H9 (cell line): Measurements from ENCODE around the gene PON2. TPM values are rescaled to one million over a fixed set of nuclear protein-coding genes. Genes with fewer than 3 reads are reported as not detected.
"Not testable (repeated sequence)": the region's sequence is repeated elsewhere in the genome, so short reads cannot be mapped to it uniquely, and the experiment has no call there.

Source experiments
- DNase-seq: peaks from one replicate; pipeline ENCODE4 v3.0.0-alpha.2; 2017
- H2AFZ ChIP-seq: one replicate; pipeline ENCODE4 v1.6.1; 2013; ENCODE audit warnings: mild to moderate bottlenecking, low read length, control low read depth, moderate library complexity
- H2AK5ac ChIP-seq: 2 replicates; pipeline ENCODE4 v1.6.1; 2013; ENCODE audit warnings: low read length, control low read depth, mixed read lengths; ENCODE audit not compliant: insufficient read length
- H2BK120ac ChIP-seq: one replicate; pipeline ENCODE4 v1.6.1; 2013; ENCODE audit warnings: low read depth, mild to moderate bottlenecking, low read length, control low read depth, inconsistent platforms; ENCODE audit not compliant: poor library complexity, severe bottlenecking
- H2BK12ac ChIP-seq: 2 replicates; pipeline ENCODE4 v1.6.1; 2013; ENCODE audit warnings: low read length, control low read depth, mixed read lengths, low read depth; ENCODE audit not compliant: insufficient read length
- H2BK15ac ChIP-seq: 2 replicates; pipeline ENCODE4 v1.6.1; 2013; ENCODE audit warnings: low read depth, low read length, control low read depth
- H2BK20ac ChIP-seq: one replicate; pipeline ENCODE4 v1.6.1; 2013; ENCODE audit warnings: low read depth, mild to moderate bottlenecking, low read length, control low read depth, inconsistent platforms; ENCODE audit not compliant: poor library complexity, severe bottlenecking
- H2BK5ac ChIP-seq: 2 replicates; pipeline ENCODE4 v1.6.1; 2013; ENCODE audit warnings: low read length, control low read depth, mixed read lengths; ENCODE audit not compliant: insufficient read length
- H3K14ac ChIP-seq: 2 replicates; pipeline ENCODE4 v1.6.1; 2013; ENCODE audit warnings: low read length, control low read depth; ENCODE audit not compliant: insufficient read depth
- H3K18ac ChIP-seq: 2 replicates; pipeline ENCODE4 v1.6.1; 2013; ENCODE audit warnings: low read depth, mild to moderate bottlenecking, mixed read lengths, low read length, control low read depth; ENCODE audit not compliant: insufficient read length
- H3K23ac ChIP-seq: 2 replicates; pipeline ENCODE4 v1.6.1; 2013; ENCODE audit warnings: low read length, control low read depth, mixed read lengths, low read depth; ENCODE audit not compliant: insufficient read length
- H3K23me2 ChIP-seq: 2 replicates; pipeline ENCODE4 v1.6.1; 2013; ENCODE audit warnings: low read depth, mild to moderate bottlenecking, mixed read lengths, low read length, control low read depth; ENCODE audit not compliant: insufficient read length, poor library complexity, severe bottlenecking
- H3K27ac ChIP-seq: 2 replicates; pipeline ENCODE4 v1.5.1; 2013; ENCODE audit warnings: low read length, control low read depth, mixed read lengths, low read depth; ENCODE audit not compliant: insufficient read length
- H3K27me3 ChIP-seq: 2 replicates; pipeline ENCODE4 v1.6.1; 2013; ENCODE audit warnings: low read length, control low read depth, inconsistent platforms; ENCODE audit not compliant: insufficient read depth
- H3K4ac ChIP-seq: 2 replicates; pipeline ENCODE4 v1.6.1; 2013; ENCODE audit warnings: low read depth, mild to moderate bottlenecking, control low read depth, inconsistent platforms, low read length, moderate library complexity
- H3K4me1 ChIP-seq: 2 replicates; pipeline ENCODE4 v1.6.1; 2013; ENCODE audit warnings: low read length, control low read depth, inconsistent platforms; ENCODE audit not compliant: insufficient read depth
- H3K4me2 ChIP-seq: 2 replicates; pipeline ENCODE4 v1.6.1; 2013; ENCODE audit warnings: low read length, control low read depth, mixed read lengths; ENCODE audit not compliant: insufficient read length, insufficient read depth
- H3K56ac ChIP-seq: 2 replicates; pipeline ENCODE4 v1.6.1; 2013; ENCODE audit warnings: low read depth, mild to moderate bottlenecking, mixed read lengths, low read length, control low read depth; ENCODE audit not compliant: insufficient read length
- H3K79me1 ChIP-seq: 2 replicates; pipeline ENCODE4 v1.6.1; 2013; ENCODE audit warnings: low read depth, mild to moderate bottlenecking, moderate library complexity, low read length, control low read depth, inconsistent platforms; ENCODE audit not compliant: insufficient read depth, poor library complexity, severe bottlenecking
- H3K79me2 ChIP-seq: 2 replicates; pipeline ENCODE4 v1.6.1; 2013; ENCODE audit warnings: low read length, control low read depth, inconsistent platforms; ENCODE audit not compliant: insufficient read depth
- H3K9ac ChIP-seq: 2 replicates; pipeline ENCODE4 v1.6.1; 2013; ENCODE audit warnings: low read length, control low read depth, mixed read lengths; ENCODE audit not compliant: insufficient read length; ENCODE audit errors: extremely low read depth
- H3K9me3 ChIP-seq: one replicate; pipeline ENCODE4 v1.6.1; 2013; ENCODE audit warnings: low read depth, low read length, inconsistent platforms; ENCODE audit not compliant: control insufficient read depth
- H3T11ph ChIP-seq: one replicate; pipeline ENCODE4 v1.6.1; 2013; ENCODE audit warnings: mild to moderate bottlenecking, low read length, control low read depth, inconsistent platforms
- H4K20me1 ChIP-seq: one replicate; pipeline ENCODE4 v1.6.1; 2013; ENCODE audit not compliant: control insufficient read depth, insufficient read length, insufficient read depth
- H4K5ac ChIP-seq: 2 replicates; pipeline ENCODE4 v1.6.1; 2013; ENCODE audit warnings: low read depth, mild to moderate bottlenecking, mixed read lengths, low read length, control low read depth; ENCODE audit not compliant: insufficient read length
- H4K8ac ChIP-seq: replicated peaks from 2 replicates; pipeline ENCODE4 v1.6.1; 2013; ENCODE audit warnings: low read length, control low read depth, mixed read lengths, low read depth; ENCODE audit not compliant: insufficient read length
- H4K91ac ChIP-seq: 2 replicates; pipeline ENCODE4 v1.6.1; 2013; ENCODE audit warnings: low read depth, mild to moderate bottlenecking, moderate library complexity, mixed read lengths, low read length, control low read depth; ENCODE audit not compliant: insufficient read length
- H3K27ac Mint-ChIP-seq, 3 experiments: 2 replicates in 2 of 3; 3 replicates in 1 of 3; pipeline ENCODE4 v1.8.0; 2020 to 2021; ENCODE audit warnings: mixed read lengths in 3 of 3, mild to moderate bottlenecking in 1 of 3, moderate library complexity in 1 of 3
- H3K27me3 Mint-ChIP-seq: 2 replicates; pipeline ENCODE4 v1.8.0; 2021; ENCODE audit warnings: low read depth, mild to moderate bottlenecking, moderate library complexity, mixed read lengths
- H3K36me3 Mint-ChIP-seq, 3 experiments: 2 replicates in 2 of 3; 3 replicates in 1 of 3; pipeline ENCODE4 v1.8.0; 2020 to 2021; ENCODE audit warnings: low read depth in 3 of 3, mixed read lengths in 3 of 3; ENCODE audit not compliant: insufficient read depth in 1 of 3
- H3K4me1 Mint-ChIP-seq, 2 experiments: 2 replicates each; pipeline ENCODE4 v1.8.0; 2020; ENCODE audit warnings: mixed read lengths in 2 of 2
- H3K4me3 Mint-ChIP-seq, 2 experiments: 2 replicates in 1 of 2; 3 replicates in 1 of 2; pipeline ENCODE4 v1.8.0; 2020 to 2021; ENCODE audit warnings: mild to moderate bottlenecking in 2 of 2, mixed read lengths in 2 of 2, moderate library complexity in 1 of 2
- H3K9me3 Mint-ChIP-seq, 2 experiments: 2 replicates in 1 of 2; 3 replicates in 1 of 2; pipeline ENCODE4 v1.8.0; 2020; ENCODE audit warnings: mild to moderate bottlenecking in 2 of 2, mixed read lengths in 2 of 2, moderate library complexity in 1 of 2
- whole genome bisulfite sequencing: extraction: QIAGEN DNeasy Blood & Tissue Kit; methylation state at CpG from one replicate; pipeline ENCODE4 v1.1.7; 2013; ENCODE audit warnings: missing lambda C conversion rate, low lambda C conversion rate, mixed read lengths; ENCODE audit not compliant: insufficient read length; ENCODE audit errors: extremely low coverage; 5-methylcytosine and 5-hydroxymethylcytosine counted together
- total RNA-seq: library from RNA; stranded (reverse); gene quantifications from 2 replicates; pipeline ENCODE4 v1.2.1, GENCODE V29; 2021
- TF ChIP-seq, protein P1 (sequence below): fragments of 200-600 bp; sonication (generic); conservative IDR thresholded peaks from 3 replicates; pipeline ENCODE4 v1.8.0; 2021; ENCODE audit warnings: antibody characterized with exemption, mild to moderate bottlenecking

PON2 gene
- total RNA-seq, 1 experiment from 2014 or later = 26.7 TPM

DNA sequence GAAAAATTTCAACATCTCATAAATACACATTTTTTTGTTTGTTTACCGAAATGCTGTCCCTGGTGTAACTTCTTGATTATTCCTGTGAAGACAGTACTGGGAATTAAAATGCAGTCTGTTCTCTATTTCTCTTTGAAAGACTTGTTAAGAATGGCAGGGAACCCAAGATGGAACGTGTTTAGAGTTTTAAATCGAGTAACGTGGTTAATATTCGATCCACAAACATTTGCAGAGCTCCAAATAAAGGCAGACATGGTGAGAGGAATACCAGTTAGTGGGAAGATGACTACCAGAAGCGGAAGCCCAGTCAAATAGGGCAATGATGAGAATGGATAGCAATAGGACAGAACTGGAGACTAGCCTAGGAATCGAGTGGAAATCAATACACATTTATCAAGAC, 45.3 kb downstream of the PON2 start:
- no peak overlapping the region for H2BK120ac ChIP-seq
- H3K23ac ChIP-seq = no peak overlapping the region
- H3K9me3 Mint-ChIP-seq = peaks cover 14 to 15% of the 10 kb centered on the region in 2 experiments
- no peaks in the 10 kb centered on the region for H3K4me1 ChIP-seq
- H3T11ph ChIP-seq = no peak overlapping the region
- H4K91ac ChIP-seq = no peak overlapping the region
- no peaks in the 10 kb centered on the region for H3K79me2 ChIP-seq
- no peak overlapping the region for H3K14ac ChIP-seq
- H4K5ac ChIP-seq = no peak overlapping the region
- H2BK15ac ChIP-seq = no peak overlapping the region
- H2AFZ ChIP-seq = no peak overlapping the region
- H3K36me3 Mint-ChIP-seq = no peaks in the 10 kb centered on the region; a peak in 1 of 7 replicates
- H3K9ac ChIP-seq = no peak overlapping the region
- H3K27me3 ChIP-seq = no peaks in the 10 kb centered on the region
- no peak overlapping the region for H2BK12ac ChIP-seq
- H3K9me3 ChIP-seq = no peaks in the 10 kb centered on the region
- no peak overlapping the region for H3K4ac ChIP-seq
- no peak overlapping the region for H2BK5ac ChIP-seq
- DNase-seq = no peak
- H3K4me2 ChIP-seq = no peak overlapping the region
- no peak overlapping the region for H3K27ac ChIP-seq
- no peaks in the 10 kb centered on the region; the same call in 1 of the 2 replicates for H3K27me3 Mint-ChIP-seq
- H3K23me2 ChIP-seq = no peaks in the 10 kb centered on the region
- H4K8ac ChIP-seq = no peak overlapping the region
- no peak overlapping the region for H3K18ac ChIP-seq
- H3K4me3 Mint-ChIP-seq = no peak overlapping the region; a peak in 1 of 5 replicates
- TF ChIP-seq, protein P1, sequence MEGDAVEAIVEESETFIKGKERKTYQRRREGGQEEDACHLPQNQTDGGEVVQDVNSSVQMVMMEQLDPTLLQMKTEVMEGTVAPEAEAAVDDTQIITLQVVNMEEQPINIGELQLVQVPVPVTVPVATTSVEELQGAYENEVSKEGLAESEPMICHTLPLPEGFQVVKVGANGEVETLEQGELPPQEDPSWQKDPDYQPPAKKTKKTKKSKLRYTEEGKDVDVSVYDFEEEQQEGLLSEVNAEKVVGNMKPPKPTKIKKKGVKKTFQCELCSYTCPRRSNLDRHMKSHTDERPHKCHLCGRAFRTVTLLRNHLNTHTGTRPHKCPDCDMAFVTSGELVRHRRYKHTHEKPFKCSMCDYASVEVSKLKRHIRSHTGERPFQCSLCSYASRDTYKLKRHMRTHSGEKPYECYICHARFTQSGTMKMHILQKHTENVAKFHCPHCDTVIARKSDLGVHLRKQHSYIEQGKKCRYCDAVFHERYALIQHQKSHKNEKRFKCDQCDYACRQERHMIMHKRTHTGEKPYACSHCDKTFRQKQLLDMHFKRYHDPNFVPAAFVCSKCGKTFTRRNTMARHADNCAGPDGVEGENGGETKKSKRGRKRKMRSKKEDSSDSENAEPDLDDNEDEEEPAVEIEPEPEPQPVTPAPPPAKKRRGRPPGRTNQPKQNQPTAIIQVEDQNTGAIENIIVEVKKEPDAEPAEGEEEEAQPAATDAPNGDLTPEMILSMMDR = no peak
- H3K4me1 Mint-ChIP-seq = peaks cover 2 to 4% of the 10 kb centered on the region in 2 experiments; a peak in 1 of 4 replicates
- H3K27ac Mint-ChIP-seq = no peak overlapping the region
- H2BK20ac ChIP-seq = no peak overlapping the region
- H3K79me1 ChIP-seq = no peaks in the 10 kb centered on the region
- H4K20me1 ChIP-seq = no peaks in the 10 kb centered on the region
- no peak overlapping the region for H2AK5ac ChIP-seq
- H3K56ac ChIP-seq = no peak overlapping the region
- no CpG with 5 or more reads among the region's 7 CpGs for WGBS

DNA sequence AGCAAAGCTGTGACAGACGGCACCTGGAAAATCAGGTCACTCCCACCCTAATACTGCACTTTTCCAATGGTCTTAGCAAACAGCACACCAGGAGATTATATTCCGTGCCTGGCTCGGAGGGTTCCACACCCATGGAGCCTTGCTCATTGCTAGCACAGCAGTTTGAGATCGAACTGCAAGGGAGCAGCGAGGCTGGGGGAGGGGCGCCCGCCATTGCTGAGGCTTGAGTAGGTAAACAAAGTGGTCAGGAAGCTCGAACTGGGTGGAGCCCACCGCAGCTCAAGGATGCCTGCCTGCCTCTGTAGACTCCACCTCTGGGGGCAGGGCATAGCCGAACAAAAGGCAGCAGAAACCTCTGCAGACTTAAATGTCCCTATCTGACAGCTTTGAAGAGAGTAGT, 55.4 kb downstream of the PON2 start:
- not testable (repeated sequence) for H3K9me3 ChIP-seq, H3K4ac ChIP-seq, H2BK5ac ChIP-seq, H2BK20ac ChIP-seq, H2AK5ac ChIP-seq, H3K4me2 ChIP-seq, H3K9ac ChIP-seq, H3K27ac Mint-ChIP-seq, H3K18ac ChIP-seq, H2BK12ac ChIP-seq, H3K27me3 Mint-ChIP-seq, H3K14ac ChIP-seq, H3K27me3 ChIP-seq, H3K4me1 ChIP-seq, H3T11ph ChIP-seq, H2AFZ ChIP-seq, H2BK120ac ChIP-seq, DNase-seq, H4K8ac ChIP-seq, H4K5ac ChIP-seq, H3K79me2 ChIP-seq, H4K20me1 ChIP-seq, H3K23ac ChIP-seq, H3K79me1 ChIP-seq, H3K4me3 Mint-ChIP-seq, H3K56ac ChIP-seq, H3K27ac ChIP-seq, H4K91ac ChIP-seq, H3K23me2 ChIP-seq, H3K4me1 Mint-ChIP-seq, H2BK15ac ChIP-seq
- no CpG with 5 or more reads among the region's 10 CpGs for WGBS
- Mint-ChIP-seq H3K9me3 (peaks cover 42 to 44% of the 10 kb centered on the region in 2 experiments), H3K36me3 (peaks cover 12 to 33% (median 21%) of the 10 kb centered on the region in 3 experiments; a peak in 6 of 7 replicates)
